NCI-H345 treated with DMSO at 0.1 percent for 48 hours (cell line): ENCODE measurements around the gene PRR5L.
"Not testable (repeated sequence)": the region's sequence is repeated elsewhere in the genome, so short reads cannot be mapped to it uniquely, and the experiment has no call there.

ENCODE experiments used
- DNase-seq: peaks from one replicate; lab custom pipeline; 2025; ENCODE audit not compliant: unreplicated experiment; lab: John Stamatoyannopoulos, UW

The PRR5L gene

DNA sequence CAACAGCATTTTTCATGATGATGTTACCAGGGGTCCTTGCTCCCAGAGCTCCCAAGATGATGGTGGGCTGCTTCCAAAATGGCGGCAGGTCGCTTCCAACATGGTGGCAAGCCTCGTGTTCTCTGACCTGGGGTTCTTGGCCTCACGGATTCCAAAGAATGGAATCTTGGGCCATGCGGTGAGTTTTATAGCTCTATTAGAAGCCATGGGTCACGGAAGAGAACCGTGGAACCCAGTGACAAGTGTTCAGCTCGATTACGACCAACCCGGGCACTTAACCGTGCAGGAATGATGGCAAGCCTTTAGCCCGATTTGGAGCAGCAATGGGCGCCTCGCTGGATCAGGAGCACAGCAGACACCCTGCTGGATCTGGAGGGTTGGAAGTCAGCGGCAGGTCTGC lies 28.9 kb downstream of the PRR5L start:
- DNase-seq = not testable (repeated sequence)

DNA sequence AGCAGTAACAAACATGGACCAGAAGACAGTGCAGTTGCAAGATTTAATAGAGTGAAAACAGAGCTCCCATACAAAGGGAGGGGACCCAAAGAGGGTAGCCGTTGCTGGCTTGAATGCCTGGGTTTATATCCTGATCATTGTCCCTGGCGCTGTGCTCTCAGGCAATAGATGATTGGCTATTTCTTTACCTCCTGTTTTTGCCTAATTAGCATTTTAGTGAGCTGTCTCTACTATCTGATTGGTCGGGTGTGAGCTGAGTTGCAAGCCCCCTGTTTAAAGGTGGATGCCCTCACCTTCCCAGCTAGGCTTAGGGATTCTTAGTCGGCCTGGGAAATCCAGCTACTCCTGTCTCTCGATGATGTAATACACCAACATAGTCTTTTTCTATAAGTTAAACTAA lies 29.3 kb downstream of the PRR5L start:
- not testable (repeated sequence) for DNase-seq

DNA sequence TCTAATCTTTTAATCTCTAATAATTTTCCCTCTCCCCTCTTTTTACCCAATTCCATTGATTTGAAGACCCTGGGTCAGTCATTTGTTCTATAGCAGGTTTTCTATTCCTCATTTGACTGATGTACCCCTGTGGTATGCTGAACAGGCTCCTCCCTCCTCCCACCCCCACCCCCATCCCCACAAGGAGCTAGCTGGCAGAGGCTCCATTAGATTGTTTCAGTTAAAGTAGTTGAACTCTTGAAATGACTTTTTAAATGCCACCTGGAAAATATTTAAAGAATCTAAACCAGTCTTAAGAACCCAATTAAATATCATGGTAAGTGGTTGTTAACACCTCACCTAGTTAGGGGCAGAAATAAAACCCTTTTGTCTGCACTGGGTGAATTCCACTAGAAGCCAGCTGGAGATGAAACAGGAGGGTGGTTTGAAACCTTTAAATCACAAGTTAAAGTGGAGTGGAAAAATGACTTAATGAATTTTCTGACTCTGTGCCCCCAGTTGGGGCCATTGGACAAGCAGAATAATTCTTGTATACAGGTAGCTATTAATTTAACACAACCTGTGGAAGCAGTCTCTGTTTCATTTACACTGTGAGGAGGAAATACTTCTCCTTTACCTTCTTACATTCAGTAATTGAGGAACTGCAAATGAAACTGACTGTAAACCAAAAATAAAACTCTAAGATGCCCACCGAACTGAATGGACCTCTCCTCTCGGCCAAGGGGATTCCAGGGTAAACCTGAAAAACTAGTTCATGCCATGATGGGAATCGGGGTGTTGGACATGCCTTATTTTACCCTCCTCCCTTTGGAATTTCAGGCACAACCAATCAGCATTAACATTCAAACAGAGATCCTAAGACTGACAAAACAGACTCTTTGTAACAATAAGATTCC lies 30.7 kb downstream of the PRR5L start:
- no peak for DNase-seq

DNA sequence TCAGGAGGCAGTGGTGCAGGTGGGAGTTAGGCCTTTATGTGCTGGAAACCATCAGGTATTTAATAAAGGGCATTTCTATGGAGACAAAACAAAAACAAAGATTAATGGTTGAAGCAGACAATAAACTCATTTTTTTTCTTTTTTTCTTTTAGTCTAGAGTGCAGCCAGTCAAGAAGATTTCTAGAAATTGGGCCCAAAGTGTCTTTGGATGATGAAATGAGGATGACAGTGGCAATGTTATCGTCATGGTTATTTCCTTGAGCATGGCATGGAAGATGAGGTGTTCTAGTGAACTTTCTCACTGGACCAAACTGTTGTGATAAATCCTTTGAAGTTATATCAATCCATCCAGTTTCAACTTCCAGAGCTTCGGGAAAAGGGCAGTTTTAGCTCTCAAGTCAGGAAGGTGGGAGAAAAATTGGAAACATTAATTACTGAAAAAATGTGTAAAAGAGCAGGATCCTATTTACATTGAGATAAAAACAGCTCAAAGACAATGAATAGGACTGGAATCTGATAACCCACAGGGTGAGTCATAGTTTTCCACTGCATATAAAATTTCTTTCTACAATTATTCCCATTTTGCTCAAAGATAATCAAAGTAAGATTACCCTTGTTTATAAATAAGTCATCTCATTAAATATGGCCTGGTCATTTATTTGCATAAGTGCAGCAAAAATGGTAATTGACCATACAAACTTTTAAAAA lies 33.0 kb downstream of the PRR5L start:
- no peak for DNase-seq

DNA sequence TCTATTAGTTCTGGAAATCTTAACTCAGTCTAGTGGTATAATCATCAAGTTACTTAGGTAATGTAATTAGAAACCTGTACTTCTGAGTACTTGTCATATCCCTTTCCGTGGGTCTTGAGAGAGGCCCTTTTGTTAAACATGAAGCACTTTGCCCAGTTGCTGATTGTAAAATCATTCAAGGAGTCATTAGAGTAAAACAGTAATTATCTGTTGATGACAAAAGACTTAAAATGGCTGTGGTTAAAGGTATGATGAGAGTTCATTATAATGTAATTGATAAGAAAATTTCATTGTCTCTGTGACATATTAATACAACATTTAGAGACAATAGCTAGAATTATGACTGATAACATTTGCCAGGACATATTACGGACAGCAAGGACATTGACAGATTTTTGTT lies 34.3 kb downstream of the PRR5L start:
- DNase-seq = no peak

DNA sequence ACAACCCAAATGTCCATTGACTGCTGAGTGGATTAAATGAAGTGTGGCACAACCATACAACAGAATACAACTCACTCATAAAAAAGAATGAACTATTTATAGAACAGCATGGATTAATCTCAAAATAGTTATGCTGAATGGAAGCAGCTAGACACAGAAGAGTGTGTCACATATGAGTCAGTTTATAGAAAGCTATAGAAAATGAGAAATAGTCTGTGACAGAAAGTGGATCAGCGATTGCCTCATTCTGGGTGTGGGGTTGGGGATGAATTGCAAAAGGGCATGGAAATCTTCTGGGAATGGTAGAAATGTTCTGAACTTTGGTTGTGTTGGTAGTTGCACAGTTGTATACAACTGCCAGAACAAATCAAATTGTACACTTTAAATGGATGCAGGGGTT lies 37.4 kb downstream of the PRR5L start:
- no peak for DNase-seq

DNA sequence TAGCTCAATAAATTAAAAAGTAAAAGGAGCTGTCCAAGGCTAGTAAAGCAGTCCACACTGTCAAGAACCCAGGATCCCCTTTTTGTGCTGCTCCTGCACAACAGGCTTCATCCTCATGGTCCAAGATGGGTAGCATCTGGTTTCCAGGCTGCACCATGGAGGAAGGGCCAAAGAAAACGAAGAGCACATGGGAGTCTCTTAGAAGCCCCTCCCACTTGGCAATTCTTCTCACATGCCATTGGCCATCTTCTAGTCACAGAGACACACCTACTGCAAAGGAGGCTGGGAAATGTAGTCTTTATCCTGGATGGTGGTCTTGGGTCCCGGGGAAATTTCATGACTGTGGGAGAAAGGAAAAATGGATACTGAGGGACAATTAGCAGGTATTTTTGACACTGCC lies 37.8 kb downstream of the PRR5L start:
- no peak for DNase-seq

DNA sequence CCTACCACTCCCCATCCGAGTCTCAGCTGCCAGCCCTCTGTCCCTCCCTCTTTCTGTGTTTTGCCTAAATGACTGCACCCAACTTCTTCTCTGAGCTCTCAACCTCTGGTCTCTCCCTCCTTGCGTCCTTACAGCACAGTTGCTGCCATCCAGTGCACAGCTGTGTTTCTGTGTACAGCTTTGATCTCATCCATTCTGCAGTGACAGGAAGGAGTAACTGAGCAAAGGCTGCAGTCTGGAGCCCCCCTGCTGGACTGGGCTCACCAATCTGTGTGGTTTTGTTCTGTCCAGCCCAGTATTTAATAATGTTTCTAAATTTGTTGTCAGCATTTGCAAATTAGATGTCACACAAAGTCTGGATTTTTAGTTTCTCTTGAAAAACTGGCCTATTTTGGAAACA lies 43.8 kb downstream of the PRR5L start:
- DNase-seq = no peak

DNA sequence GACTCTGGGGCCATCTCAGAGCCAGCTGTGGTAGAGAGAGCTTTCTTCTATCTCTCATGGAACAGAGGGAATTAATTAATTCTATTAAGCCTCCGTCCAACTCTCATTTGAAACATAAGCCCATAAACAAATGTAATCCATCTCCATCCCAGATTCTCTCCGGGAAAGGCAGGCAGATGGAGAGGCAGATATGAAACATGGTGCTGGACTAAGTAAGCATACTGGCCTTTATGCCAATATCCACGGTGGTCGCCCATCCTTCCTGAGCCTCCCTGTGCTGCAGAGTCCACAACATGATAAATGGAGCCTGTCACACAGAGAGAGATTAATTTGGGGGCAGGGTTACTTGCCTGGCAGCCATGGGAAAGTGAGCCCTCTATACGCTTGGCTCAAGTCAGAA lies 44.8 kb downstream of the PRR5L start:
- DNase-seq = no peak

DNA sequence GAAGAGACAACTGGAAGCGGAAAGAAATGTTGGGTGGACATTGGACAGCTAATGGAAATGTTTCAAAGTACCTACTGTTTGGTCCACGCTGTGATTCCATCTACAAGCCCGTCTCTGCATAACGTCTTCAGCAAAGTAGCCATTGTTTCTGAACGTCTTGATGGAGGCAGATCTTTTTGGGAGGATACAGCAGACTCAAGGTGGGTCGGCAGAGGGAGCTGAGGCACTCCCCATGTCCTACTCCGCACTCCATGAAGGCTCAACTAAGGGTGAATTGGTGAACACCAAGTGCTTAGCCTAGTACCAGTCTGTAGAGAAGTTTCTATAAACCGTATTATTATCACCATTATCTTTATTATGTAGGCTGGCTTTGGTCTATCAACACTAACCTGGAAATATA lies 45.8 kb downstream of the PRR5L start:
- no peak for DNase-seq

DNA sequence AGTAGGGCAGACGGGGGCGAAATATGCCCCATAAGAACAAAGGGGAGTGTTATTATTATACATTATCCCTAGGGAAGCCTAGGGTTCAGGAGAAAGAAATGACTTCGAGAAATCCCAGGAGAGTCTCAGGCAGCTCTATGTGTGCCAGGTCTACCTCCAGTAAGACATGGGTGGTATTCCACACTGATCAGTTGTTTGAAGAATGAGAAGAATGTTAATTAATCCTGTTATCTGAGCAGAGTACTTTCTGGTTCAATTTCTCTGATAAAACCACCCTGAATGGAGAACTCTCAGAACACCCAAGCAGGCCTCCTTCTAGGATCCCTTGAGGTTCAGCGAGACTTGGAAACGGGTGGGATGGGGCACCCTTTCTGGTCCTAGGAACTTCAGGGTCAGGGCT lies 46.2 kb downstream of the PRR5L start:
- DNase-seq = no peak

DNA sequence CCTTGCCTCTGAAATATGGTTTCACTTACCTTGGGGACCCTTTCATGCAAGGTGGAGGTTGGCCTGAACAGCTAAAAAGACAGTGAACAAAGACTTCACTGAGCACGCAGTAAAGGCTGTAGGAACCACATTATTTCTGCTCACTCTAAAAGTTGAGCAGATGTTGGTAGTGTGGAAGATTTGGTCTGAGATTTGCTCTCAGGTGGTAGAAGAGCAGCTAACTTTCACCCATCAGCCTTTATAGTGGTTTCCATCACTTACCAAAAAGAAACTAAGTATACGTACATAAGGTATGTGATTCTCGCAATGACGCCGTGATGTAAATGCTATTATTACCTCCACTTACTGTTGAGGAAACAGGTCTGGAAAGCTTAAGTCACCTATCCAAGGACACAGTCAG lies 47.3 kb downstream of the PRR5L start:
- no peak for DNase-seq

DNA sequence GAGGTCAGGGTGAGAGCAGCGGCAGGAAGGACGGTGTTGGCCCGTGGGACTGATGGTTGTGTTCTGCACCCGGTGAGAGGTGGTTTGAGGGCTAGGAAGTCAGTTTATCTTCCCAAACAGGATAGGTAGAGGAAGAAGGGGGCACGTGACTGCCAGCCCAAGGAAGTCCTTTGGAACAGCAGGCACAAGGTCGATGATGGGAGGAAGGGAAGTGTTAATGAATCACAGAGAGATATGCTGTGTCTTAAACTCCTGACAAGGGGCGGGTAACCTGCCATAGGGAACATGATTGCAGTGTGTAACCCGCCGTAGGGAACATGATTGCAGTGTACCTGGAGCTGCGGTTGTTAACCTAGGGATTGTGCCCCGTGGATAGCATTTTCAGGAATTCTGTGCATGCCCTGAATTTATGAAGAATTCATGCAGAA lies 49.0 kb downstream of the PRR5L start:
- DNase-seq = no peak

DNA sequence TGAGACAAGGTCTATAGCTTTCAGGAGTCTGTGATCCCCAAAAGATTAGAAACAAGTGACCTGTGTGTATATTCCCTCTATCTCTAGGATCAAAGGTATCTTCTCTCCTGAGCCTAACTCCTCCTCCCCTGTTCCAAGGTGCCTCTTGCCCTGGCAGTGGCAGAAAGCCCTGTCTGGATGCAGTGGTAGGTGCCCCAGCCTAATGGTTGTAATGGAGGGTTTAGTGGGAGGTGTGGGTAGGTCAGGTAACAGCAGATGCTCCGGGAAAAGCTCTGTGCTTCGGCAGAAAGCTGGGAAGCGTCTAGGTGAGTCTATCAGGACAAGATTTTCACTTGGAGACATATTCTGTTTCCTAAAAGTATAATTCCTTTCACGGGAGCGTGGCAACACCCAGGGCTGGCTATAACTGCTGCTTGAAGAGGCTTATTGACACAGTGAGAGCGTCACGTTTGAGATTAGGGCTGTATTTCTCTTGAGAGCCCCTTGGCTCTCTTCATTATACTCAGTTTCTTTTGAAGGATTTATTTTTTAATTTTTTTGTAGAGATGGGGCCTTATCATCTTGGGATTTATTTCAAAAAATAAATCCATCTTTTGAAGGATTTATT lies 49.5 kb downstream of the PRR5L start:
- DNase-seq = no peak

DNA sequence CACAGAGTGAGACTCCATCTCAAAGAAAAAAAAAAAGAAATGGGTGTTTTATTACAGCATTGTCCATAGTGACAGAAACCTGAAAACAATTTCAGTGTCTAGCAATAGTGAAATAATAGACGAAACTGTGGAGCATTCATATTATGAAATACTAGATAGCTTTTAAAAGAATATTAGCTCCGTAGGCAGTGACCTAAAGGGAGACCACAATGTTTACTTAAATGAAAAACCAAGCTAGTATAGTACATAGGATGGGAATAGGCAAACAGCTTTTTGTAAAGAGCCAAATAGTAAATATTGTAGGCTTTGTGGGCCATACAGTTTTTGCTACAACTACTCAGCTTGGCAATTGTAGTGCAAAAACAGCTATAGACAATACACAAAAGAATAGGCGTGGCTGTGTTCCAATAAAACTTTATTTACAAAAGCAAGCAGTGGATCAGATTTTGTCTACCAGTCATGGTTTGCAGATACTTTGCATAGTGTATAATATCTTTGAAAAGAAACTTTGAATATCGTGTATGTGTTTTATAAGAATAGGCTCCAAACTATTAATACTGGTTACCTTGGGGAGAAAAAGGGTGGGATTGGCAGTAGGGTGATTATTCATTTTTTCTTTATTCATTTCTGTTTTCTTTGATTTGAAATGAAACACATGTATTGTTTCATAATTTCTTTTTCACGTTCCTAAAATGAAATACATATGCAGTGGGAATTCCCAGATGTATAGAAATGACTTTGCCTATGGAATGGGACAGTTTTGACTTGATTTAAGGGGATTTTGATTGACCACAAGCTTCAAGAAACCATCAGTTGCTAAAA lies 50.7 kb downstream of the PRR5L start:
- DNase-seq = no peak

DNA sequence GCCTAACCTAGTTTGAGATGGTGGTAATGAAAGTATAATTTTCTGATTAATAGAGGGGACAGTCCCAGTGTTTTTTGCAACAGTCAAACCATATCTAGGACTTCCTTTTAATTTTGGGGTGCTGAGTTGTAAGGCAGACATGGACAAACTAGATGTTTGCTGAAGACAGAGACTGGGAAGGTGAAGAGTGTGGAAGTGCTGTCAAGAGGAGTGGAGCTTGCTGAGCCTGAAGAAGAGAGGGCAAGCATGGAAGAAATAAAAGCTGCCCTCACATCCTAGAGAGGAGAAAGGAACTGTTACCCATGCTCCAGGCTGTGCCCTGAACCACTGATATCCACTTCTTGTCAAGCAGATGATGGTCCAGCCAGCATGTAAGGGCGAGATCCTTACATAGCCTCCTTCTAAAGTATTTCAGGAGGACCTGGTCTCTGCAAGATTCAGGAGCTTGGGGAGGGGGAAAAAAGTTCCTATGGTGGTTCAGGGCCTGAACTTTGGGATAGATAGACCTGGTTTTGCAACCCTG lies 51.4 kb downstream of the PRR5L start:
- DNase-seq = no peak

DNA sequence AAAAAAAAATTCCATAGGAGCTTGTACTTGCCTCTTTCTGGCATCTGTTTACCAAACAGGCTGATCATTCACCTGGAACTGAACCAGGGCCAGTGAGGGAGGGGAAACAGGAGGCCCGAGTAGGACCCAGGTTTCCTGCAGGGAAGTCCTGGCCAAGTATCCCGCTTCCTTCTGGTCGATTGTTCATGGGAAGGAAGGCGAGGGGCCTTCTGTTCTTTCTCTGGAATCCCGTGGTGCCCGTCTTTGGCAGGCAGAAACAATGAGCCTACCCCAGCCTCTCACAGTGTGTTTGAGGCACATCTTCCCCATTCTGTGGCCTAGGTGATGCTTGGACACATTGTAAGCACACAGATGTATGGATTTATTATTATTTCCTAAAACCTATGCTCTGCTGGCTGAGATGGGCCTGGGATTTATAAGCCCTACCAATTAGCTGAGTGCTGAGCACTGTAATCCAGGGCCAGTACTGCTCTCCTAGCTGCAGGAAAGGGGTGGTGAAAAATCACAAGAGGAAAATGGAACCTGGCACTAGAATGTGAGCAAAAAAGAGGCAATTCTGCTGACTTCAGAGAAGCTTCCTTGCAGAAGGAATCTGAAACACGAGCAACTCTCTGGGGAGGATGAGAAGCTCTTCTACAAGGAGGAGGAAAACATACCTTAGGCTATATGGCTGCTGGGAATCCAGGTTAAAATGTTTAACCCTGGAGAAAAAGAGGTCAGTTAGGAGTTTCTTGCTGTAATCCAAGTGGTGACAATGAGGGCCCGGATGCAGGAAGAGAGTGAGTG lies 53.5 kb downstream of the PRR5L start:
- DNase-seq = no peak

DNA sequence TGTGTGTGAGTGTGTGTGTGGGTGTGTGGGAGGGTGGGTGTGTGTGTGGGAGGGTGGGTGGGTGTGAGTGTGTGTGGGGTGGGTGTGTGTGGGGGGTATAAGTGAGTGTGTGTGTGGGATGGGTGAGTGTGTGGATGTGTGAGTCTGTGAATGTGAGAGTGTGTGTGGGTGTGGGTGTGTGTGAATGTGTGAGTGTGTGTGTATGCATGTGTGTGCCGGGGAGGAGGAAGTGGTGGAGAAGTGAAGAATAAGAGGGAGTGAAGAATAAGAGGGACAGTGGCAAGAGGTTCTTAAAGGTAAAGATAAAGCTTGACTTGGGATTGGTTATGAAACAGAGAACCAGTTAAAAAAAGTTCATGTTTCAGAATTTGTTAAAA lies 54.0 kb downstream of the PRR5L start:
- no peak for DNase-seq

DNA sequence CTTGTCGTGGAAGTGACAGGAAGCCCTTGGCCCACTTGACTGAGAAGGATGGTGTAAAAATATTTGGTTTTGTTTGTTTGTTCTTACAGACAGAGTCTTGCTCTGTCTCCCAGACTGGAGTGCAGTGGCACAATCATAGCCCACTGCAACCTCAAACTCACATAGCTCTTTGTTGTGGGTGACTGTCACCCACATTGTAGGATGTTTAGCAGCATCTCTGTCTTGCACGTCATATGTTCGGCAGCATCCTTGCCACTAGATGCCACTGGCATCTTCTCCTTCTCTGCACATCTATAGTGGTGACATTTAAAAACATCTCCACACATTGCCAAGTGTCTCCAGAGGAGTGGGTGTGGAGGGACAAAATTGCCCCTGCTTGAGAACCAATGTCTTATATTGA lies 56.8 kb downstream of the PRR5L start:
- no peak for DNase-seq
